SK-N-SH (cell line): ENCODE data around the gene SEC23A. TPM values are rescaled to one million over a fixed set of nuclear protein-coding genes. Genes with fewer than 3 reads are reported as not detected.

Source experiments
- CTCF ChIA-PET: fragments of 300-600, 350-600 bp; formaldehyde crosslinking; extraction: SDS; loops from one replicate; lab custom pipeline; 2021; lab: Yijun Ruan, JAX
- POLR2A ChIA-PET: fragments of 350-600 bp; sonication (Branson Sonifier 250); formaldehyde crosslinking; extraction: SDS; loops from one replicate; lab custom pipeline; 2020; ENCODE audit warnings: antibody characterized with exemption, inconsistent platforms; lab: Yijun Ruan, JAX
- DNase-seq: peaks from one replicate; pipeline ENCODE4 v3.0.0; 2012
- H2AFZ ChIP-seq: fragments of 200-600 bp; sonication (generic); 2 replicates; pipeline ENCODE4 v1.8.1; 2016; ENCODE audit warnings: antibody characterized with exemption, mild to moderate bottlenecking, low read depth
- H3F3A ChIP-seq: fragments of 200-600 bp; sonication (generic); replicated peaks from 2 replicates; pipeline ENCODE3; 2016; ENCODE audit warnings: antibody characterized with exemption, mild to moderate bottlenecking; ENCODE audit not compliant: insufficient read depth
- H3K27ac ChIP-seq, 2 experiments: fragments of 200-500 bp in 1 of 2; fragments of 200-600 bp in 1 of 2; sonication (Bioruptor generic) in 1 of 2; sonication (generic), shearing (Covaris generic) in 1 of 2; 2 replicates each; pipeline versions ENCODE4 v1.5.1 to v1.6.1; 2014 to 2016; ENCODE audit warnings: low read depth in 2 of 2, inconsistent platforms in 1 of 2, low read length in 1 of 2, mild to moderate bottlenecking in 1 of 2, mixed read lengths in 1 of 2
- H3K27me3 ChIP-seq: fragments of 200-600 bp; sonication (generic), shearing (Covaris generic); 2 replicates; pipeline ENCODE4 v1.6.1; 2016; ENCODE audit warnings: mixed run types; ENCODE audit not compliant: insufficient read depth
- H3K36me3 ChIP-seq, 2 experiments: fragments of 200-500 bp in 1 of 2; fragments of 200-600 bp in 1 of 2; sonication (Bioruptor generic) in 1 of 2; sonication (generic) in 1 of 2; replicated peaks in 1 of 2; 2 replicates each; pipeline versions ENCODE3 to v1.5.1; 2014 to 2016; ENCODE audit warnings: low read length in 1 of 2, mild to moderate bottlenecking in 1 of 2; ENCODE audit not compliant: insufficient read depth in 2 of 2, control insufficient read depth in 1 of 2
- H3K4me1 ChIP-seq, 2 experiments: fragments of 200-500 bp in 1 of 2; fragments of 200-600 bp in 1 of 2; sonication (Bioruptor generic) in 1 of 2; sonication (generic), shearing (Covaris generic) in 1 of 2; 2 replicates each; pipeline versions ENCODE4 v1.5.1 to v1.6.1; 2014 to 2016; ENCODE audit warnings: low read depth in 1 of 2, low read length in 1 of 2, mixed run types in 1 of 2; ENCODE audit not compliant: insufficient read depth in 2 of 2, control insufficient read depth in 1 of 2
- H3K4me2 ChIP-seq: fragments of 200-600 bp; sonication (generic), shearing (Covaris generic); 2 replicates; pipeline ENCODE4 v1.6.1; 2017; ENCODE audit warnings: mixed run types
- H3K4me3 ChIP-seq, 2 experiments: fragments of 200-500 bp in 1 of 2; fragments of 200-600 bp in 1 of 2; sonication (Bioruptor generic) in 1 of 2; sonication (generic), shearing (Covaris generic) in 1 of 2; 2 replicates each; pipeline versions ENCODE4 v1.5.1 to v1.8.1; 2014 to 2016; ENCODE audit warnings: low read depth in 2 of 2, inconsistent platforms in 1 of 2, low read length in 1 of 2, mild to moderate bottlenecking in 1 of 2, mixed read lengths in 1 of 2, moderate library complexity in 1 of 2
- H3K79me2 ChIP-seq: fragments of 200-600 bp; sonication (generic); 2 replicates; pipeline ENCODE4 v1.8.1; 2017; ENCODE audit warnings: mild to moderate bottlenecking; ENCODE audit not compliant: insufficient read depth
- H3K9ac ChIP-seq: fragments of 200-600 bp; sonication (generic); 2 replicates; pipeline ENCODE4 v1.6.1; 2017; ENCODE audit warnings: mixed run types
- H3K9me2 ChIP-seq: fragments of 200-600 bp; sonication (generic); 2 replicates; pipeline ENCODE4 v1.6.1; 2017; ENCODE audit warnings: mixed run types
- H3K9me3 ChIP-seq: fragments of 200-600 bp; sonication (generic); 2 replicates; pipeline ENCODE4 v1.6.1; 2017; ENCODE audit warnings: mixed run types, mild to moderate bottlenecking, moderate library complexity
- H4K20me1 ChIP-seq: fragments of 200-600 bp; sonication (generic); 2 replicates; pipeline ENCODE4 v1.6.1; 2017; ENCODE audit warnings: mild to moderate bottlenecking, mixed run types; ENCODE audit not compliant: insufficient read depth
- CHD2 ChIP-seq: fragments of 150-350 bp; IDR thresholded peaks from 2 replicates; pipeline ENCODE4 v1.6.1; 2018; ENCODE audit warnings: low read length; ENCODE audit not compliant: partially characterized antibody
- EP300 ChIP-seq, 2 experiments: IDR thresholded peaks; 2 replicates each; pipeline versions ENCODE4 v1.4.0 to v1.6.1; 2012; ENCODE audit warnings: borderline replicate concordance in 1 of 2, low read depth in 1 of 2, low read length in 1 of 2
- FOSL2 ChIP-seq: IDR thresholded peaks from 2 replicates; pipeline ENCODE4 v1.4.0; 2012; ENCODE audit warnings: low read depth, mild to moderate bottlenecking, moderate library complexity, borderline replicate concordance
- GABPA ChIP-seq: IDR thresholded peaks from 2 replicates; pipeline ENCODE4 v1.4.0; 2012; ENCODE audit warnings: low read depth, mild to moderate bottlenecking
- IRF3 ChIP-seq: fragments of 150-350 bp; IDR thresholded peaks from 2 replicates; pipeline ENCODE4 v1.6.1; 2016; ENCODE audit warnings: mild to moderate bottlenecking, low read depth, low read length
- MXI1 ChIP-seq: IDR thresholded peaks from 2 replicates; pipeline ENCODE4 v1.6.1; 2012; ENCODE audit warnings: mild to moderate bottlenecking, low read depth, low read length, improper control_type of control experiment
- NFIC ChIP-seq: IDR thresholded peaks from 2 replicates; pipeline ENCODE4 v1.4.0; 2012; ENCODE audit warnings: borderline replicate concordance
- RFX5 ChIP-seq: IDR thresholded peaks from 2 replicates; pipeline ENCODE4 v1.6.1; 2012; ENCODE audit warnings: mild to moderate bottlenecking, improper control_type of control experiment, low read length
- RXRA ChIP-seq: IDR thresholded peaks from 2 replicates; pipeline ENCODE4 v1.4.0; 2012; ENCODE audit warnings: low read depth, mild to moderate bottlenecking, borderline replicate concordance
- TAF1 ChIP-seq: IDR thresholded peaks from 2 replicates; pipeline ENCODE4 v1.6.1; 2012; ENCODE audit warnings: low read depth, mild to moderate bottlenecking, low read length, moderate library complexity, borderline replicate concordance
- USF1 ChIP-seq: IDR thresholded peaks from 2 replicates; pipeline ENCODE4 v1.4.0; 2012; ENCODE audit warnings: low read depth, borderline replicate concordance
- WGBS: methylation state at CpG from one replicate; pipeline ENCODE4 v1.1.6; 2017; ENCODE audit warnings: low lambda C conversion rate; 5-methylcytosine and 5-hydroxymethylcytosine counted together
- polyA plus RNA-seq, 3 experiments: library from polyadenylated mRNA; depleted of rRNA; stranded (reverse); fragments of >200 nt; gene quantifications; 2 replicates each; pipeline ENCODE4 v1.2.3, GENCODE V29; 2012

SEC23A gene
- polyA plus RNA-seq, 1 of the 3 experiments (the other 2 are of a cell fraction): 30.0 TPM

- Histone ChIP-seq H3K9me3 (no peaks in the 10 kb centered on the region), H3K27me3 (no peaks in the 10 kb centered on the region), H3K79me2 (no peaks in the 10 kb centered on the region; the same call in 1 of the 2 replicates), H4K20me1 (no peaks in the 10 kb centered on the region), H3K4me1 (no peaks in the 10 kb centered on the region), H3F3A (no peaks in the 10 kb centered on the region), H3K4me3 (no peak overlapping the region), H2AFZ (no peak overlapping the region), H3K9me2 (no peaks in the 10 kb centered on the region), H3K4me2 (no peak overlapping the region), H3K36me3 (peaks cover 8 to 24% of the 10 kb centered on the region in 2 experiments), H3K27ac (no peak overlapping the region), H3K9ac (no peak overlapping the region)
- CTCF ChIA-PET: no interaction called here
- POLR2A ChIA-PET: no interaction called here
- no peak for DNase-seq
- no peak for TF ChIP-seq FOSL2
- TF ChIP-seq EP300 (IDR thresholded peaks at IDR 0.05; ENCODE audit: borderline replicate concordance in 1 of 2, low read depth in 1 of 2, low read length in 1 of 2): no peak
- no peak for TF ChIP-seq RFX5
- 80% methylated on average over 5 of the region's 5 CpGs for WGBS
Observed at GRCh38 chr14:39083127-39083526, 19.9 kb downstream of the SEC23A start.

- no peak overlapping the region for H3K9ac ChIP-seq
- WGBS: 100% methylated on average over 1 of the region's 1 CpG
- no peak overlapping the region for H3K27ac ChIP-seq
- H3K36me3 ChIP-seq: peaks cover 11 to 29% of the 10 kb centered on the region in 2 experiments
- DNase-seq: no peak
- TF ChIP-seq MXI1 (no peak), USF1 (no peak), FOSL2 (no peak)
- TF ChIP-seq, all 33 proteins: peak for 0
- Histone ChIP-seq H4K20me1 (no peaks in the 10 kb centered on the region), H3K27me3 (no peaks in the 10 kb centered on the region), H3K79me2 (no peaks in the 10 kb centered on the region; the same call in 1 of the 2 replicates), H2AFZ (no peak overlapping the region), H3K4me3 (no peak overlapping the region), H3K9me3 (no peaks in the 10 kb centered on the region), H3K4me1 (no peaks in the 10 kb centered on the region), H3K9me2 (no peaks in the 10 kb centered on the region), H3K4me2 (no peak overlapping the region), H3F3A (no peaks in the 10 kb centered on the region)
- CTCF ChIA-PET: no interaction called here
- POLR2A ChIA-PET: no interaction called here
Observed at GRCh38 chr14:39080886-39081285, 22.1 kb downstream of the SEC23A start.

GRCh38 chr14:39071096-39071495 is 31.9 kb downstream of the SEC23A start:
- no peak overlapping the region for H3K4me3 ChIP-seq
- H3K79me2 ChIP-seq: peaks cover 5% of the 10 kb centered on the region; the same call in 1 of the 2 replicates
- POLR2A ChIA-PET: no interaction called here
- H3K9me2 ChIP-seq: no peaks in the 10 kb centered on the region
- no peak for TF ChIP-seq NFIC
- TF ChIP-seq GABPA: no peak
- TF ChIP-seq CHD2: no peak
- no peak for TF ChIP-seq RXRA
- TF ChIP-seq TAF1: no peak
- TF ChIP-seq EP300 (IDR thresholded peaks at IDR 0.05; ENCODE audit: borderline replicate concordance in 1 of 2, low read depth in 1 of 2, low read length in 1 of 2): no peak
- TF ChIP-seq IRF3: no peak
- no peak for TF ChIP-seq FOSL2
- H3K27me3 ChIP-seq: no peaks in the 10 kb centered on the region
- H3K27ac ChIP-seq: no peak overlapping the region
- H4K20me1 ChIP-seq: no peaks in the 10 kb centered on the region
- no peak for DNase-seq
- 100% methylated on average over 2 of the region's 2 CpGs for WGBS
- H3K4me2 ChIP-seq: no peak overlapping the region
- H3K36me3 ChIP-seq: peaks cover 6 to 15% of the 10 kb centered on the region in 2 experiments
- H3F3A ChIP-seq: no peaks in the 10 kb centered on the region
- H3K9ac ChIP-seq: no peak overlapping the region
- CTCF ChIA-PET: no interaction called here
- H3K4me1 ChIP-seq: no peaks in the 10 kb centered on the region
- H2AFZ ChIP-seq: no peak overlapping the region
- no peaks in the 10 kb centered on the region for H3K9me3 ChIP-seq
